Skin of body (tissue), 2 donors: ENCODE measurements around the gene SKAP1. TPM values are rescaled to one million over a fixed set of nuclear protein-coding genes. Genes with fewer than 3 reads are reported as not detected.
A peak's percentile ranks its signal among the peaks of the same experiment; 100 is the strongest.

Experiments used
- DNase-seq: peaks from one replicate; lab custom pipeline; 2025; lab: John Stamatoyannopoulos, UW
- total RNA-seq: library from RNA; depleted of rRNA; stranded (reverse); fragments of >200 nt; gene quantifications from one replicate; pipeline ENCODE4 v1.2.3, GENCODE V29; 2014

The SKAP1 gene
- total RNA-seq, 1 donor from 2014 or later: 0.89 TPM

DNA sequence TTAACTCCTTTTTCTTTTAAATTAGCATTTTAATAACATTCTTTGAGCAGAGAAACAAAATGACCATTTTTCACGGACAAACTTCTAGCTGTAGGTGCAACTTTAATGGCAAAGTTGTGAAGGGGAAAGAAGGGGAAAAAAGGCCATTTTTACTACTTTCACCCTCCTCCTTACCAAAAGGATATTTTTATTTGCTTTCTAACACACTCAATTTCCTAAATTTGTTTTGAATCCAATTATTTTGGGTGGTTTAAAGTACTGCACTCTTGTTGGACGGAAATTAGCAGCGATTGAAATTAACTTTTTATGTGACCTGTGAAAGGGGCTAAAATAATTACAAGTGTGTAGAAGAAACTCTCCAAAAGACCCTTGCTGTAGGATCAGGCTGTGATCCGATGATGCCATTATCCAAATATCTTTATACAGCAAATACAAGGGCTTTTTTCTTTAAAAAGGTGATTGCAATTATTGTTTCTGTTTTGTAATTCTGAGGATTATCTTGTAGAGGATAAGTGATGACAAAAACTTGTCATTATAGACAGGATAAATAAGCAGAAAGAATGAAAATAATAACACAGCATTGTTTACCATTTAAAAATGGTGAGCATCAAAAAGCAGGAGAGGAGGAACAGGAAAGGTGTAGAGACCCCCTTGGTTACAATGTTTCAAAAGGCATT, 280.1 kb downstream of the SKAP1 start:
- DNase-seq: no peak

DNA sequence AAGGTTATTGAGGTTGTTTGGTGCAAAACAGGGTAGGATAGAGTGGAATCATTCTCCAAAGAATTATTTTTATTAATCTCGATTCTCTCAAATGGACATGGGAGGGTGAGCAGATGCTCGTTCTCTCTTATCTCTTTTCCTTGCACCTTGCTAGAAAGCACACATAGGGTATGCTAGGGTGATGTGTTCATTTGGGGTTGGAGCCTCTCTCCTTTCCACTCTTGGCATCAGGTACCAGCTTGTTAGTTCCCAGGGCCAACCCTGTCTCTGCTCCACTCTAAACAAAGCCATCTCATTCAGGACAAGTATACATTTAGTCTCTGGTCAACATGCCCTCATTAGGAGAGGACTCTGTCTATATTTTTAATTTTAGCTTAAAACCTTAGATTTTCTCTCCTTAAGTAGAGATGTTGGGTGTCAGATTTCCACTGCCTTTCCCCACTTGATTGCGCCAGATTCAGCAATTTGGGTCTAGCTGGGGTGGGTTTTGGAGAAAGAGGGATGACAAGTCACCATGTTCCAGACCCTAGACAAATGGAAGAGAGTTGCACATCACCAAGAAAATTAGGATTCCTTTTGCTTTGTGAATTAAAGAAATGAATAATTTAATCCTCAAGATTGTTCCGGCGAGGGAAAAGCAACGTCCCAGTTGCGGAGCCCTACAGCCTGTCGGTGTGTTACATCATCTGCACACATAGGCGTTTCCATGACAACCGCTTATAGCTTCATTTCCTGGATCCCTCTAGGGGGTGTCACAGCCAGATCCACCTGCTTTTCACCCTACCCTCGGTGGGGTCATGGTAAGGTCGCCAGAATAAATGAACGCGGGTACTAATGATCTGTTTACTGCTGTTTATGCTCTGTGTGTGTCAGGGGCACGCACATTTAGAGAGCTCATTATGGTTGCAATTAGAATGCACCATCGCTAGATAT, 280.9 kb downstream of the SKAP1 start:
- no peak for DNase-seq

DNA sequence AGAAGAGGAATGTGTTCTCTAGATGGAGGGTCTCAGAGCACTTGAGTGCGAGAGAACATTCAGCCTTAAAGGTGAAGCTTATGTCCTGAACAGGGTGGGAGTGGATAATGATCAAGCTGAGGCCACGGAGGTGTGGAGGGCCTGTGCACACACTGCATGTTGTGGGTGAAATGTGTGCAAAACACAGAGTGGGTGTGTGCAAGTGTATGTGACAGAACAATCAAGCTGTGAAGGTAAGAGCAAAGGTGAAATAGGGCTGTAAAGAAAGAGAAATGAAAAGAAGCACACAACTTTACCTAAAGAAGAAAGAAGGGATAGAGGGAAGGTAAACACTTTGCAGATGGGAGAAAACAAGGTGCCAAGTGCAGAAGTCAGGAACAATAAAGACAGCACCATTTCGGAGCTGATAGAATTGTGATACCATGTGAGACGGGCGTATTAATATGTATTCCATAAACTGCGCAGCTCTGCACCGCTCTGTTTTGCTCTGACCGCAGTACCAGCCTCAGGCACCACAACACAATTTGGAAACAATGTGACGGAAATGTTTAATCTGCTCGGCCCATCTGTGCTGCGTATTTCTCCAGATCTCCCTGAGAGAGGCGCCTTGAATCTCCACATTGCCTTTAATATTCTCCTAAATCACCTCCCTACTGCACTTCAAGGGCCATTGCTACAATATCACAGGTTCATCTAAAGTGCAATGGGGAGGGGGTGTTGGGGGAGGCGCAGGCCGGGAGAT, 281.8 kb downstream of the SKAP1 start:
- peak; percentile 44 for DNase-seq

DNA sequence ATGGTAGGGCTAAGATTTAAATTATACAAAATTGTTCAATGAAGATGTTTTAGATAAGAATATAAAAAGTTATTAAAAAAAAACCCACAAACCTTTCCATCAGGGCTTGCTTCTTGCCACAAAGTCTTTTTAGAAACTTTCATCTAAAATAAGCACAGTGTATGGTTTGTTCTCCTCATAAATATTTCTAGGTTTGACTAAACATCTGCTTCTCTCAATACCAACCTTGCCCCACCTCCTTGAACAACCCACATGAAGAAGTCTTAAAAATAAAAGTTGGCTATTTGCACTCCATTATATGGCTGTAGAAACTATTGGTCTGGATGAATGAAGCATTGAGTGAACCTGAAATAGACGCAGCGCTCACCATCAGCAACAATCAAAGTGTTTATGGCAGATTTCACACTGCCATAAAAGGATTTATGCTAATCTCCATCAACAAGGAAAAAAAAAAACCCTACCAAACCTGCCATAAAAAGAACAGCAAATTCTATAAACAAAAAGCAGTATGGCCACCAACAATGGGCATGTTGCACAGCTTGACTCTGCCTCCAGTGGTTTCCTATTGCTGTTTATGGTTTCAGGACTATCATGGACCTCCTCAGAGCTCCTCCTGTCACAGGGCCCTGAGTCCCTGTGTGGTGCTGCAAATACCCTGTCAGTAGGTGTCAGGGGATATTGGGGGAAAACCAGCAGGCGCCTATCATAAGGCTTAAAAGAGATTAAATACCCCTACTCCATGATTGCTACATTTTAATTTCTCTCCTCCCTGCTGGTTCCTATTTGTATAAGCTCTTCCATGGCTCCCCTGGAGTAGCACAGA, 284.8 kb downstream of the SKAP1 start:
- DNase-seq: no peak

DNA sequence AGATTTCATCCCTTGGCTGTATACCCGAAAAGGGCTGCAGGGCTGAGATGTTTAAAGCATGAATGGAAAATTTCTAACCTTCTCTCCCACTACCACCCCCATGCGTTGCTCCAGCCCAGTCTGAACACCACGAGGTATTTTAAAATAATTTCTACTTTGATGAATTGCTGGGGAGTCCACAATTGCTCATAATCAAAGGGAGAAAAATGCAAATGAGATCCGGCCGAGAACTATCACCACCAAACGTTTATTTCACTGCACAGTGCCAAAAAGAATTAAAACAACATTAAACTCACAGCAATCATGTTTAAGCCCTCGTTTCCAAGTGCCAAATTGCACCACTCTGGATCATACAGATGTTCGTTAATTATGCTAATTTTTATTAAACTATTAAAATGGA, 285.8 kb downstream of the SKAP1 start:
- DNase-seq: no peak

DNA sequence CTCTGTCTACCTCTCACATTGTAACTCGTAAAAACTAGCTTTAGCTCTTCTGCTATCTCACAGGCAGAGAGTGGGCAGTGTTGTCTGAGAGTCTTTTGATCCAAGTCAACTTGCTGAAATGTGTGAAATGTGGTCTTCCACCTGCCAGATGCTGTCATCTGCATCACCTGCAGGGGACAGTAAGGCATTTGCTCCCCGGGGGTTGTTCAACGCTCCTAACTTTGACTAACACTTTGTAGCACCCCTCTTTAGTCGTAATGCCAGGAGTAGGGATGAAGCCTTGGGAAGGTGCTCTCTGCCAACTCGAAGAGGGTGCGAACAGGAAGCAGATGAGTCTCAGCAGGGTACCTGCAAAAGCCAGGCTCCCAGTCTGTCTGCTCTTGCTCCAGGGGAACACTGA, 286.4 kb downstream of the SKAP1 start:
- no peak for DNase-seq

DNA sequence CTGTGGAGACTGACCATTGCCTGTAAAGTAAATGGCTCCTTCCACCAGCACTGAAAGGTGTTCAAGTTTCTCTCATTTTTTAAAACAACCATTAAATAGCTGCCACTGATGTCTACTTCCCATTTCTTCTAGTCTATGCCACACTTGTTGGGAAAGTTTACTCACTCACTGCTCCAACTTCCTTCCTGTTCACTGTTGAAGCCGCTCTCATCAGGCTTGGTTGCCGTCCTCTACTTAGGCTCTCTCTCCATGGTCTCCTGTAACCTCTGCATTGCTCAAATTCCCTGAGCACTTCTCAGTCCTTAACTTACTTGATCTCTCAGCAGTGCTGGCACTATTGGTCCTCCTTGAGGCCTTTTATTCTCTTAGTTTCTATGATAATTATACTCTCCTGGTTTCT, 290.1 kb downstream of the SKAP1 start:
- DNase-seq: no peak

DNA sequence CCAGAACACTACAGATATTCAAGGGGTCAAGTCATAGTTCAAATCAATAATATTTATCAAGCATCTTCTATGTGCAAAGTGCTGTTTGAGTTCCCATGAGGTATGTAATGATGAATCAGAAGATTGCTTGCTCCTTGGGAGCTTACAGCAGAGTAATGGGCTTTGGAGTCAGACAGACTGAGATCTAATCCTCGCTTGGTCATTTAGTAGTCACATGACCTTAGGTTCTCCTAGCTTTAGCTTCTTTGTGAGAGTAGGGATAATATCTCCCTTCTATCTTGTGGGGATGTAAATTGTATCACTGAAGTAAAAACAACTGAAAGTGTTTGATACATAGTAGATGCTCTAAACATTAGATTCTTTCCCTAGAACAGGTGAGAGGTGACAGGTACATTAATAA, 292.4 kb downstream of the SKAP1 start:
- no peak for DNase-seq

DNA sequence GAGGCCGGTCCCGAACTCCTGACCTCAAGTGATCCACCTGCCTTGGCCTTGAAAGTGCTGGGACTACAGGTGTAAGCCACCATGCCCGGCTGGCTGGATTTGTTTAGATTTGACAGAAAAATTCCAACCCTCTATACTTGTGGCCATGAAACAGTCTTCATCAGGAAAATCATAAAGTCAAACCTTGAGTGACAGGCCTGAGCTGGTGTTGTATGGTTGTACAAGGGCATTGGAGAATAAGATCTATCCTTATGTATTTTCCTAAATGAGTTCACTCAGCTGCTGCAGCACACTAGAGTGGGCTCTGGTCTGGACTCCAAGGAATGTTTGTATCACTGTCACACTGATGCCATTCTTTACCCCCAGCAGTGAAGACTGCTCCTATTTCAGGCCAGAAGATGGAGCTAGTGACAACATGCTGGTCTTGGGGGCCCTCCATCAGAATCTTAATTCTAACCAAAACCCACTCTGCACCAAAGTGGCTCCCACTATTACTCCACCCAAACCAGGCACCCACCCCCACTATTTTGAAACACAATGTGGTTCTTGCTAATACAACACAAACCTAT, 295.0 kb downstream of the SKAP1 start:
- DNase-seq: no peak

DNA sequence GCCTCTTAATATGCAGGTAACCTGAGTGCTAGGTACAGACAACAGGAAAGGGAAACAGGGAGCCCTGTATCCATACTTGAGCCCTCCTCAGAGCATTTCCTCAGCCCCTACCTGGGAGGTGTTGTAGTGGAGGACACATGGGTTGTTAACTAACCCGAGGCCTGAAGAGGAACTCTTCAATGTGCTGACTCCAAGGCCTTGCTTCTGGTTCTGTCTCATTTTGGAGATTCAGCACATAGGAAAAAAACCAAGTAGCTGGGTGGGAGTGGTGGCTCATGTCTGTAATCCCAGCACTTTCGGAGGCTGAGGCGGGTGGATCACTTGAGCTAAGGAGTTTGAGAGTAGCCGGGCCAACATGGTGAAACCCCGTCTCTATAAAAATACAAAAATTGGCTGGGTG, 297.6 kb downstream of the SKAP1 start:
- DNase-seq: no peak

DNA sequence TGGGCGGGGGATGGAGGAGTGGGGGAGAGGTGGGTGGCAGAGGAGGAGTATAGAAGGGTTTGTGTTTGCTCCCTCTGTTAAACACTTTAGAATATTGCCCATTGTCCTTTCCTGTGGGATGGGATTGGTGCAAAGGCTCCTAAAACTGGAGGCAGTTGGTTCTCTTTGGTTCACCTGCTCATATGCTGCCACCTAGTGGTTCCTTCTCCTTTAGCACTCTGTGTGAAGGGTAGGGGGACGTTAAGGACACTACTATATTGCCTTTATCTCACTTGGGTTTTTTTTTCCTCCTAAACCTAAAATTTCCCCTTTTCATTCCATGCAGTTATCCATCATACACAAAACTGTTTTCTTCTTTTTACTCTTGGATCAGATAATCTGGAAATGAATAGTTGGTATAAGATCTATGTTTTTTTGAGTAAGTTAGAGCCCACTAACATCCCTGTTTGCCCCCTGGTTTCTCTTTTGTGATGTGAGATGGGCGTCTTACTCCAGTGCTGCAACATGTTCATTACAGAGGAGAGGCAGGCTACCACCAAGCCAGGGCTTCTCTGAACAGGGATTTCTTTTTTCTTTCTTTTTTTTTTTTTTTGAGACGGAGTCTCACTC, 298.7 kb downstream of the SKAP1 start:
- DNase-seq: peak; percentile 55

DNA sequence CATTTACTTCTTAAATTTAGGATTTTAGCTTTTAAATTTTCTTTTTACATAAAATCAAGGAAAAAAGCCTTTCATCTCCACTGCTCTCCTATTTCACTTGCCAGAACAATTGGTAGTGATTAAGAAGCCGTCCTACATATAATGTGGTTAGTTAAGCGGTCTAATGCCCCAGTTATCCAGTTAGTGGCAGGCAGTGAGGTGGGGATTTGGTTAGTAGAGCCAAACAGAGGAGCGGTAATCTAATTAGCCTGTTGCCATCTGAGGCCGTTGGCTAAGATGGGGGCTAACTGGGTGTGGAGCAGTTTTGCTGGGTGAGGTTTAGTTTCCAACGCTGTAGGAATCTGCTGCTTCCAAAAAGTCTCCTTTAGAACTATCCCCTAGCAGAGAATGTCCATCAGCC, 300.0 kb downstream of the SKAP1 start:
- no peak for DNase-seq

DNA sequence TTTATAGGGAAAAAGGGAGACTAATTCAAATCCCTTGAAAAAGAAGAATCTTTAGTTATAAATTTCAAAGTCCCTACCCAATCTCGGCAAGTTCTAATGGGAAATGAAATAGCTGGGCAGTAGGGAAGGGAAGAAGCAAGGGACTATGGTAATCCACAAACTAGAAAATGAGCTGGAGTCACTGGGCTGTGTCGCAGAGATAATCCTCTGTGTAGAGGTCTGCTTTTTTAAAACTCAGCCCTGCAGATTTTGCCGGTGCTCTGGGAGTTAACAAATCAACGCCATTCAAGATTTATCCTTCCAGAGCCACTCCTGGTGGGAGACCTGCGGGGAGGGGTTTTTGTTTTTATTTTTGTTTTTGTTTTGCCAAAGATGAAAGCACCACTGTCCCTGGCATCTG, 301.6 kb downstream of the SKAP1 start:
- DNase-seq: no peak

DNA sequence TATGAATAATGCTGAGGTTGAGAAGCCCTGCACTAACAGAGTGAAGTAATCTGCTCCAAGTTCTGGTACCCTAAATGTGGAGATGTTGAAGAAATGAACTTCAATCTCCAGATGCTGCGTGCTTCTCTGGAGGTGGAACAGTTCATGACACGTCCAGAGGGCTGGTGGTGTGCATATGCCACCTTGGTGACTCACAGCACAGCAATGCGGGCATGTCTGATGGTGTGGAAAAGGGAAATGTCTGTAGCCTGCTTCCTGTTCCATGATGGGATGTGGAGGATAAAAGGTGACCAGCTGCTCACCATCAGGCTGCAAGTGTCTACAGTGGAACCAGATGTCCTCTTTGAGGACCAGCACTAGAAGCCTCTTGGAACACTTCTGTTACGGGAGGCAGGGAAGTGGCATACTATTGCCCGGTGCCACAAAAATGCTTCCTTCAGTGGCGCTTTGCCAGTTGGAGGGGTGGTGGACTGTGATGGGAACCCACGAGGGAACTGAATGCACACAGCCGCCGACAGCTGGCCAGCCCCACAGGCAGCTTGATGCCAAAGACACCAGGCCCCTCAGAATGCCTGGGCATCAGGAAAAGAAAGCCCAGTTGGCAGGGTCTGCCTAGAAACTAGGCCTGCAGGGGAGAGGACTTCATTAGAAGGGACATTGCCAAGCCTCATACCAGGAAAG, 302.5 kb downstream of the SKAP1 start:
- no peak for DNase-seq

DNA sequence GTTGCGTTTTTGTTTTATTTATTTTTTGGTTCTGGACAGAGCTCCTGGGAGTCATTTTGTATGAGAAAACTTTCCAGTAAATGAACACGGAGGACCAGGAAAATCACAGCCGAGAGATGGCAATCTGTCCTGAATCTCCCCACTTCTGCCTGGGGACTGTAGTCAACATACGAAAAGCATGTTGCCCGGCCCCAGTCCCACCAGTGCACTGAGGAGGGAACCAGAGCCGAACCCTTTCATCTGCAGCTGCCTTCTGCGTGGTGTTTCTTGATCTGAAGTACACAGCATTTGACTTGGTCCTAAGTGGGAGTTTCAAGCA, 303.5 kb downstream of the SKAP1 start:
- DNase-seq: no peak

DNA sequence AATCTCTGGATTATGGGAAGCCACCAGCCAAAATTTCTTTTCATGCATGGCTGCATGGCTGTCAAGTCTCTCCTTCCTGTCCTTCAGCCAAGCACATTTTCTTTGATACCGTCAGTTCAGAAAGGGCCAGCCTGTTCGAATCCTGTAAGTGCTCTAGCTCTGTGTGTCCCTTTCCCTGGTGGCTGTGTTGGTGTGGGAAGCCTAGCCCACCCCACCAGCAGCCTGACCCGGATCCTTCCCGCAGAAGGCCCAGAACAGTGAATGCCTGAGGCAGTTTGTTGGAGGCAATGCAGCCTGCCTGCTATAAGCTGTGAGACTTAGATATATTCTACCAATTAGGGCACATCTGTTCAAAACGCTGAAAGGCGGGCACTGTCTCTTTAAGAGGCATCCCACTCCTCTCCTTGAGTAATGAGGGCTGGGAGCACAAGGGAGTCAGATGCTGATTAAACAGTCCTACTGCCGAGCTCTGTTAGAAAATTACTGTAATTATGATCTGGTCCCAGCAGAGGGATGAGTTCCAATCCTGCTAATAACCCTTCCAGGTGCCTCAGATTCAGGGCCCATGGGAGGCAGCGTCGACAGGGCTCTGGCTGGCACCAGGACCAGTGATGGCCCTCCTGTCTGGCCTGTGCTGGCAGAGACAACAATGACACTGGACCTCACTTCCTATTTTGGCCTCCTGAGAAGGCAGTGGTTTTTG, 304.0 kb downstream of the SKAP1 start:
- no peak for DNase-seq

DNA sequence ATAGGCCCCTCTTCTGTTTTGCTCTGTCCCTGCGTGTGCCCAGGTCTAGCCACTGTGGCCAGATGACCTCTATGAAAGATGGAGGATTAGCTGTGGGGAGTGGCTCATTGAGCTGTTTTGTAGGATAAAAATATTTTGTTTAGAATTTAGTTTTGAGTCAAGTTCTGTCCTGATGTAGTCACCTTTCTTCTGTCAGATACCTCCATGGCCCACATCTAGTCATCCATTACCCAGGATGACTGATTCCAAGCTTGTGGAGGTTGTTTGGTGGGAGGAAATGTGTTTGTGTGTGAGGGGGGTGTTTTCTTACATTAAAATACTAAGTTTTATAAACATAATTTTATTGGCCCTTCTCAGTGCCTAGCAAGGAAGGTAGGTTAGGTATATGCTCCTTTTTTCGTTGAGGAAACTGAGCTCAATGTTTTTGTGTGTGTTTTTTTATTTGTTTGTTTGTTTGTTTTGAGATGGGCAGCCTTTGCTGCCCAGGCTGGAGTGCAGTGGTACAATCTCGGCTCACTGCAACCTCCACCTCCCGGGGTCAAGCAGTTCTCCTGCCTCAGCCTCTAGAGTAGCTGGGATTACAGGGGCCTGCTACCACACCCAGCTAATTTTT, 306.1 kb downstream of the SKAP1 start:
- no peak for DNase-seq

DNA sequence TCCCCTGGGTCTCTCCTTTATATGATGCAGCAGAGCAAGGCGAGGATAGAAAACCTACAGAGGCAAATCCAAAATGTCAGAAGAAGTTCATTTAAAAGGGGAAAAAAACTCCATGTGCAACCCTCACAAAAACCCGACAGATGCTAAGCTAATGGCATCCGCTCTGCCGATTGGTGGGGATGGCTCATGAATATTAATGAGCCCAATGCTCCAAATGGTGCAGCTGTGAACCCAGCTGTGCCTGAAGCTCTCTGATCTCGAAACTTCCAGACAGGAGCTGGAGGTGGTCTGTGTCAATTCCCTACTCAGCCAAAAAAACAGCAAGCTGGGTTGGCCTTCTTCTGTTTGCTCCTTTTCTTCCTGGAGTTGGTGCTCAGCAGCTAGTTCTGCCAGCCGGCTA, 306.9 kb downstream of the SKAP1 start:
- no peak for DNase-seq

DNA sequence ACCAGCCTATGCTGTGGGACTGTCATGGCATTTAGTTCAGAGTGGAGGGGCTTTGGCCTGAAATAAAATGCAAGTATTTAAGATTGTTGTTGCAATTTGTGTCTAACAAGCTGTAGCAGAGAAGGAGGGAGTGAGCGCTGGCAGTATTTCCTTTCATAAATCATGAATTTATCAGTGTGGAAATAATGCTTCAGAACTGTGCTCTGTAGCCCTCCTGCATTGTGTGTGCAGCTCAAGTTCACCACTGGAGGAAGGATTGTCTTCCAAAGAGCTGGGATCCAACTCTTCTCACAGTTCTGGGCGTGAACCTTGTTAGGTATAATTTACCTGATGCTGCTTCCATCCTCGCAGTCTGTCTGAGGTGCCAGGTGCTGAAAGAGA, 307.4 kb downstream of the SKAP1 start:
- DNase-seq: no peak
